Esophagus squamous epithelium (tissue), 4 donors: ENCODE results near the gene ASCC2.

Experiments
- POLR2A ChIP-seq, 4 donors: fragments of 450-650 bp; IDR thresholded peaks; one replicate each; pipeline ENCODE4 v1.6.1; 2017; ENCODE audit warnings: antibody characterized with exemption in 4 of 4, mild to moderate bottlenecking in 4 of 4, moderate library complexity in 3 of 4
- TF ChIP-seq, protein P1 (sequence below), 6 experiments: fragments of 450-650 bp in 4 of 6; fragments of 200-600 bp in 2 of 6; sonication (generic) in 2 of 6; IDR thresholded peaks; one replicate each; pipeline ENCODE4 v1.5.1; 2016 to 2019; ENCODE audit warnings: antibody characterized with exemption in 6 of 6, mild to moderate bottlenecking in 4 of 6, moderate library complexity in 4 of 6

DNA sequence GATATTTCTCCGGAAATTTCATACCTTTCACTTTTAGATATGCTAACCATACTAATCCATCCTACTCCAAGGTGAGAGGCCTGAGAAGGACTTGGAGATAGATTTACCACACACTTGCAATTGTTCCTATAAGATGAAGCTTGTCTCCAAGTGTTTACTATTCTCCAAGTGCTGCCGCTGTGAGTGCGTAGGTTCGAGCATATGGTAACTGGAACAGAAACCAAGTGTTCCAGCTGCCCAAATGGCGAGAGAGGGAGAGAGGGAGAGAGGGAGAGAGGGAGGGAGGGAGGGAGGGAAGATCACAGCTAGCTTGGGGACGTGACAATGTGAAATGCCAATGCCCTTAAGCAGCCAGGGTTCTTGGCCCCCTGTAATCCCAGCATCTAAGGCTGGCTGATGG, 21.5 kb downstream of the ASCC2 start:
- TF ChIP-seq, protein P1, sequence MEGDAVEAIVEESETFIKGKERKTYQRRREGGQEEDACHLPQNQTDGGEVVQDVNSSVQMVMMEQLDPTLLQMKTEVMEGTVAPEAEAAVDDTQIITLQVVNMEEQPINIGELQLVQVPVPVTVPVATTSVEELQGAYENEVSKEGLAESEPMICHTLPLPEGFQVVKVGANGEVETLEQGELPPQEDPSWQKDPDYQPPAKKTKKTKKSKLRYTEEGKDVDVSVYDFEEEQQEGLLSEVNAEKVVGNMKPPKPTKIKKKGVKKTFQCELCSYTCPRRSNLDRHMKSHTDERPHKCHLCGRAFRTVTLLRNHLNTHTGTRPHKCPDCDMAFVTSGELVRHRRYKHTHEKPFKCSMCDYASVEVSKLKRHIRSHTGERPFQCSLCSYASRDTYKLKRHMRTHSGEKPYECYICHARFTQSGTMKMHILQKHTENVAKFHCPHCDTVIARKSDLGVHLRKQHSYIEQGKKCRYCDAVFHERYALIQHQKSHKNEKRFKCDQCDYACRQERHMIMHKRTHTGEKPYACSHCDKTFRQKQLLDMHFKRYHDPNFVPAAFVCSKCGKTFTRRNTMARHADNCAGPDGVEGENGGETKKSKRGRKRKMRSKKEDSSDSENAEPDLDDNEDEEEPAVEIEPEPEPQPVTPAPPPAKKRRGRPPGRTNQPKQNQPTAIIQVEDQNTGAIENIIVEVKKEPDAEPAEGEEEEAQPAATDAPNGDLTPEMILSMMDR (IDR thresholded peaks at IDR 0.05), result no peak
- TF ChIP-seq POLR2A (IDR thresholded peaks at IDR 0.05), result no peak
